Breast epithelium (tissue), 3 donors: ENCODE data around the gene MRPL41.

Source experiments
- CTCF ChIP-seq, 3 donors: fragments of 450-650 bp; IDR thresholded peaks; one replicate each; pipeline ENCODE4 v1.5.1; 2016 to 2017; ENCODE audit warnings: antibody characterized with exemption in 3 of 3, mild to moderate bottlenecking in 3 of 3, moderate library complexity in 3 of 3
- POLR2AphosphoS5 ChIP-seq, 3 donors: sonication (generic); formaldehyde crosslinking; IDR thresholded peaks; one replicate each; pipeline ENCODE4 v1.6.1; 2017; ENCODE audit warnings: antibody characterized with exemption in 3 of 3

DNA sequence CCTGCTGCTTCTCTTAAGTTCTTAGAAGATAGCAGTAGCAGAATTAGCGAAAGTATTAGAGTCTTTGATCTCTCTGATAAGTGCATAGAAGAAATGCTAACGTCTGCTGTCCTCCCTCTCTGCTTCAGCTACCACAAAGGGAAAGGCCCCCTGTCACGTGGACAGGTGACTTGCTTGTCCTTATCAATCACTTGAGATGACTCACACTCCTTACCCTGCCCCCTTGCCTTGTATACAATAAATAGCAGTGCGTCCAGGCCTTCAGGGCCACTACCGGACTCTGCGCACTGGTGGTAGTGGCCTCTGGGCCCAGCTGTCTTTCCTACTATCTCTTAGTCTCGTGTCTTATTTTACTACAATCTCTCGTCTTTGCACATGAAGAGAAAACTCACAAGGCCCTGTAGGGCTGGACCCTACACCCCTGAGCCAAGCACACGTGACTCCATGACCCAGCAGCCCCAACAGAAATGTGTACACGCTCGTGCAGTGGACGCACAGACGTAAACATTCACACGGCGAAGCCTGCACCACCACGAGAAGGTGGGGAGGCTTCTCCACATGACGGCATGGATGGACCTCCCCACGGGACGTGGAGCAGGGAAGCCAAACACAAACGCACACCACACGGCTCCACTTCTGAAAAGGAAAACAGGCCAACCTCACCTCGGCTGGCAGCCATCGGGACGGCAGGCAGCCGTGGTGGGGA lies 39.8 kb upstream of the MRPL41 start:
- TF ChIP-seq CTCF (IDR thresholded peaks at IDR 0.05), result no peak
- no peak for TF ChIP-seq POLR2AphosphoS5 (IDR thresholded peaks at IDR 0.05)
